GM19023 (cell line): ENCODE results near the gene PEF1.

Experiments
- ATAC-seq: cut with Tn5 transposase; IDR thresholded peaks from one replicate; pipeline ENCODE4 v1.9.1; 2021; ENCODE audit warnings: mild to moderate bottlenecking, moderate library complexity; ENCODE audit not compliant: unreplicated experiment

The PEF1 gene

GRCh38 chr1:31671561-31672201, 27.0 kb upstream of the PEF1 start:
- no peak for ATAC-seq

- no peak for ATAC-seq
These were observed 26.5 kb upstream of the PEF1 start for GRCh38 chr1:31671147-31671546.

GRCh38 chr1:31670593-31670964, 25.9 kb upstream of the PEF1 start:
- no peak for ATAC-seq

GRCh38 chr1:31669786-31670592, 25.3 kb upstream of the PEF1 start:
- no peak for ATAC-seq

GRCh38 chr1:31669433-31669785, 24.7 kb upstream of the PEF1 start:
- no peak for ATAC-seq

- ATAC-seq = no peak
These were observed 23.7 kb upstream of the PEF1 start for GRCh38 chr1:31668303-31668883.

- no peak for ATAC-seq
These were observed 22.5 kb upstream of the PEF1 start for GRCh38 chr1:31667065-31667785.

- no peak for ATAC-seq
These were observed 21.7 kb upstream of the PEF1 start for GRCh38 chr1:31666263-31666963.

- ATAC-seq = no peak
These were observed 20.7 kb upstream of the PEF1 start for GRCh38 chr1:31665234-31665878.

GRCh38 chr1:31664528-31664927, 19.9 kb upstream of the PEF1 start:
- no peak for ATAC-seq

GRCh38 chr1:31663622-31664452, 19.2 kb upstream of the PEF1 start:
- no peak for ATAC-seq

GRCh38 chr1:31662463-31662862, 17.8 kb upstream of the PEF1 start:
- ATAC-seq = no peak

GRCh38 chr1:31661856-31662255, 17.2 kb upstream of the PEF1 start:
- ATAC-seq = no peak

GRCh38 chr1:31660871-31661455, 16.3 kb upstream of the PEF1 start:
- ATAC-seq = no peak

- ATAC-seq = no peak
These were observed 15.2 kb upstream of the PEF1 start for GRCh38 chr1:31659889-31660288.

GRCh38 chr1:31658721-31659120, 14.0 kb upstream of the PEF1 start:
- no peak for ATAC-seq

GRCh38 chr1:31657972-31658510, 13.4 kb upstream of the PEF1 start:
- no peak for ATAC-seq

- ATAC-seq = no peak
These were observed 12.5 kb upstream of the PEF1 start for GRCh38 chr1:31657020-31657804.
